Islet of Langerhans (tissue), 1 donor: Measurements from ENCODE around the gene IP6K3.

Experiments used
- FAIRE-seq: peaks from one replicate; lab custom pipeline; 2011; peaks lifted over from hg19 to GRCh38; lab: Jason Lieb, UNC

IP6K3 gene

DNA sequence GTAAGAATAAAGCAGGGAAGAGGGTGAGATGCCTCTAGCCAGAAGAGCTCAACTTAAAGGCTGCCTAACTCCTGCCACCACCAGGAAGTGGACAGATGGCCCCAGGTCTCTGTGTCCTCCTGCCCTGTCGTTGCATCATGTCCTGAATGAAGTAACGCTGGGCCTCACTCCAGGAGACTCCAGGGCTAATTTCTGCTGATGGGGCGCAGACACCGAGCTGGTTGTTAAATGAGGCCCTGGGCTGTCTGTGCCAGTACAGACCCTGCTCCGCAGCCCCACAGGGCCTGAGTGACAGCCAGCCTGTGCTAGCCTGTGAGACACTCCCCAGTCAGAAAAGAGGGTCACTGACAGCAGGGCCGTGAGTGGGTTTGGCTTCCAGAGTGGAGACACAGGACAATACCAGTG is 6.5 kb downstream of the IP6K3 start:
- FAIRE-seq: no peak

DNA sequence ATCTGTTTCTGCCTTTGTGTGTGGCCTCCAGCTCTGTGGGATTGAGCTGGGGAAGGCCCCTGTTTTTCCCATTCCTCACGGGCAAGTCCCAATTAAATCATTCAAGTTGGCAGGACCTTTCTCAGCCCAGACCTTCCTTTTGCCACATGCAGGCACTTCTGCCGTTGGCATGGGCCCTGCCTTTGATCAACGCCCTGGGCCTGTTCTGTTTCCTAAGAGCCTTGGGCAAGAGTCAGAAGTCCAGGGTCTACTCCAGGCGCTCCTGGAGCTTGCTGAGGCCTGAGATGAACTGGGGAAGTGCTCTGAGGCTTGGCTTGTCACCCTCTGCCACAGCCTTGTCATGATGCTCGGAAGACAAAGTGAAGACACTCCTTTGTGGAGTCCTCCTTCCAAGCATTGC is 7.1 kb downstream of the IP6K3 start:
- FAIRE-seq: no peak

DNA sequence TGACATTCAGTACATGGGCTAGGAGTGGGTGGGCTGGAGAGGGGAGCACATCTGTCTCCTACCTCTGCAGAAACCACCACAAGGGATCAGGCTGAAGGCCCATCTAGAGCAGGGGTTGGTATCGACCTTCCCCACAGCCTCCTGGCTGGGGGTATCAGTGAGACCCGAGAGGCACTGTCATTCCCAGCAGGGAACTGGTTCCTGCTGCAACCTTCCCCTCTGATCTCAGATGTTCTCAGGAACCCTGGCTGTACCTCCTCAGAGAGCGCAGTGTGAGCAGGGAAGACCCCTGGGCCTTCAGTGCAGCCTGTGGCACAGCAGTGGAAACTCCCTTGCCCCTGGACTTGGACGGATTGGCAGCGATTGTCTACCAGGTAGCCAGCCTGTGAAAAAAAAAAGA is 7.8 kb downstream of the IP6K3 start:
- FAIRE-seq: no peak

DNA sequence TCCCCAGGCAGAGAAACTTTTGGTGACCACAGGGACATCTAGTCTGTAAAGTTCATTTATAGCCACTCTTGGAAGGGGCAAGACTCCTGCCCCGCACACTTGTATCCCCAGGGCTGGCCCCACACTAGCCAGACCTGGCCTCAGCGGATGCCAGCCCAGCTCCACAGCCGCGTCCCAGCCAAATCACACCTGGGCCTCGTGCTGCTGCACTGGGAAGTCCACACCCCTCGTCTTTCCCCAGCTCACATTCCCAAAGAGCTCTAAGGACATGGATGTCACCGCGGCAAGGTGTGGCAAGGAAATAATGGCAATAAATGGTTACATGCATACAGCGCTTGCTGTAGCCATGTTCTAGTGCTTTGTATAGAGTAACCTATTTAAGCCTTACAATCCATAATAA is 8.6 kb downstream of the IP6K3 start:
- no peak for FAIRE-seq

DNA sequence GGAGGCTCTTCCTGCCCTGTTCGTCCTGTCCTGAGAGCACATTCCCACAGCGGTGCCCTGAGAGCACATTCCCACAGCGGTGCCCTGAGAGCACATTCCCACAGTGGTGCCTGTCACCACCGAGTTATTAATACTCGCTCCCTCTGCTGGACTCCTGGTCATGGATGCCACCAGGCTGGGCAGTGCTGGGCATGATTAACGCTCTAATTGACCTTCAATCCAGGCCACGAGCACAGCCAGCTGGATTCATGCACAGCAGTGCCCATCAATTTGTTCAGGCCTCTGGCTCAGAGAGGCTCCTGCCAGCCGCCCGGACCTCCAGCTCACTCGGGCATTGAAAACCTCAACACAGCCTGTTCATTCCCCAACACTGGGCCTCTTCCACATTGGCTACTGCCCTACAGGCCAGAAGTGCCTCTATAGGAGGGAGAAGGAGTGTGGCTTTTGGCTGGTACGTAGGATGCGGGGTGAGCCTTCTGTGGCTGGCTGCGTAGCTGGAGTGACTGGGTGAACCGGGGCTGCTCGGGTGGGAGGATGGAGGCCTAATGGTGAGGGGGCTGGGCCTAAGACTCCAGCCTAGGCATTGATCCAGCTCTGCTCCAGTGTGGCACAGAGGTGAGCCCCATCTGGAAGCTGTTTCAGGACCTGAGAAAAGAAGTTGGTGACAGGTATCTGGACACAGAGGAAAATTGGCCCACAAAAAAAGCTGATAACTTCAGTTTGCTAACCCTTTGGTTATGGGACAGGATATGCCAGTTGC is 9.3 kb downstream of the IP6K3 start:
- no peak for FAIRE-seq

DNA sequence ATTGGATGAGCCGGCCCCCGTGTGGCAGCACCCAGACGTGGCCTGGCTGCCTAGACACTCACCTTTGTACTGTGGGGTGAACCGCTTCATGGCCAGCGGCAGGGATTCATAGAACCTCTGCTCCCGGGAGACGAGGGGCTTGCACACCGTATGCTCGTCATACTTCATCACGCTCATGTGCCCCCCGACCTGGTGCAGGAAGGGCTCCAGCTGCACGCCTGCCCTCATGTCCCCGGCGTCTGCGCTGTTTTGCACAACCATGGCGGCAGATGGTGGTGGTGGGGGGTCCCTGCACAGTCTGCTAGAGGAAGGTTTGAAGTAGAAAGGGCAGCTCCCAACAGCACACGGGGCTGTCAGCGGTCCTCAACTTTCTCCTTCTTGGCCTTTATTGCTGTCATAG is 11.5 kb downstream of the IP6K3 start:
- FAIRE-seq: no peak

DNA sequence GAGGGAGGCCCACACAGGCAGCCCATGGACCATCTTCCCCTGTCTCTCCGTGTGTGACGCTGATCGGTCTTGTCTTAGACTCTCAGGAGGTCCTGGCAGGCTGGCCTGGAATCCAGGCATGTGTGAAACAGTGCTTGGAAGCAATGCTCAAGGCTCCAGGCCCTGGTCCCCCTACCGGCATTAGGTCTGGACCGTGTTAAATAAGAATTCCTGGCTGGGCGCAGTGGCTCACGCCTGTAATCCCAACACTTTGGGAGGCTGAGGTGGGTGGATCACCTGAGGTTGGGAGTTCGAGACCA is 13.0 kb downstream of the IP6K3 start:
- FAIRE-seq: no peak

DNA sequence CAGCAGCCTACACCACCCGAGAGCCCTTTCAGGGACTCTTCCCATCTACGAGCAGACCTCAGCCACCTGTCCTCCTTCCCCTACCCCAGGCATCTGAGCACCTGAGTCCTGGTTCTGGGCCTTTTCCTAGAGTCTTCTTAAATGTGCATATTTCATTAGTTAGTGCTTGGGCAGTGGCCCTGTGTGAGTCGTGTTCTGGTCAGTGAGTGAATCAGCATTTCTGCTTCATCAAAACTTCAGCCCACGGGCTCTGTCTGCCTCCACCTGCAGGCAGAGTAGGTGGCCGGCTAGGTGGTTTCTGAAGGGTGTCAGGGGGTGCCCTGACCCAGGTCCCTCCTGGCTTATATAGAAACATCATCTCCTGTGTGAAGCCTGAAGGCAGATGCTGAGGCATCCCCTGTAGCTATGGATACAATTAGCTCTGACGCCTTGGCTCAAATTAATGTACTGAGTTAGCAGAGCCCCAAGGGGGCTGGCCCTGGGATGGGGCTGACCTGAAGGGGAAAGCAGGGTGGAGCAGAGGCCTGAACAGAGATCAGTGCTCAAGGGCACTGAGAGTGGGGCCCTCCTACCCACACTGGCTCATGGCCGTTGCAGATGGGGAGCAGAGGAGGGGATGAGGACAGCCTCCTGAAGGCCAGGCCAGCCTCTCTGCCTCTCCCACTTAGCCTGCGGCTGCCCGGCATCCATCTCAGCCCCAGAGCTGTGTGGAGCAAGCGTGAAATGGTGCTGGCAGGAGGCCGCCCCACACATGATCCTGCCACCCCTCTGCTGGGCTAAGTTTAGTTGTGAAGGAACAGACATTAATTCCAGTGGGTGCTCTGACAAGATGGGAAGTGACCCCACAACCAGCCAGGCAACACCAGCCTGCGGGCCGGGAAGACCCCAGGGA is 13.6 kb downstream of the IP6K3 start:
- no peak for FAIRE-seq

DNA sequence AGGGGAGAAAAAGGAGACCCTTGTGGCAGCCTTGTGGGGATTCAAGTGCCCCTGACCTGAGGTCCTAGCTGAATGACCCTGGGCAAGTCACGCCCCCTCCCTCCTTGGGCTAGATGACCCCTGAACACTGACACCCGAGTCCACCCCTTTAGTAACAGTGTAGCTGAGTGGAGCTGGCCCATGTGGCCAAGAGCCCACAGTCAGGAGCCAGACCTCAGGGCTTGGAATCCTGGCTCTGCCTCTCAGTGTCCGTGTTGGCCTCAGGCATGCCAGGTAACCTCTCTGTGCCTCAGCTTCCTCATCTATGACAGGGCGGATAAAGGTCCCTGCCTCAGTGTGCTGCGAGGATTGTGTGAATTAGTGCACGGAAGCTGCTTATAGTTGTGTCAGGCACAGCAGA is 14.3 kb downstream of the IP6K3 start:
- FAIRE-seq: no peak

DNA sequence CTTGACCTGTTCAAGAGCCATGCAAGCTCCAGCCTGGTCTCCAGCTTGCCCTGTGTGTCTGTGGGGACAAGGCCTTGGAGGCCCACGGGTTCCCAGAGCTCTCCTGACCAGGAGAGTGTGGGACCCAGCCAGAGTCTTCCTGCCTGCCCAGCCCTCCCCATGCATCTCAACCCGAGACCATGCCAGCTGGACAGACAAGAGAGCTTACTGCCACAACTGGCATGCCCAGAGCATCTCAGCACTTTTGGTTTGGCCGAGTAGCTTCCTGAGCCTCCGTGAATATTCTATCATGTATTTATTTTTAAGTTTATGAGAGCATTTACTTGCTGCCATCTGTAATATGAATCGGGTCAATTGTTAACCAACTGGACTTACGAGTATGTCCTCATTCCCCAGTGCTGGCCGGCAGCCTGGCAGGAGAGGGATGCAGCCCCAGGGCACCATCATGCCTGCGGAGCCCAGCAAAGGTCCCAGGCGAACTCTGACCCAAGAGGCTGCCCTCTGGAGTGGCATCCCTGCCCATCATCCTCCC is 14.9 kb downstream of the IP6K3 start:
- FAIRE-seq: no peak

DNA sequence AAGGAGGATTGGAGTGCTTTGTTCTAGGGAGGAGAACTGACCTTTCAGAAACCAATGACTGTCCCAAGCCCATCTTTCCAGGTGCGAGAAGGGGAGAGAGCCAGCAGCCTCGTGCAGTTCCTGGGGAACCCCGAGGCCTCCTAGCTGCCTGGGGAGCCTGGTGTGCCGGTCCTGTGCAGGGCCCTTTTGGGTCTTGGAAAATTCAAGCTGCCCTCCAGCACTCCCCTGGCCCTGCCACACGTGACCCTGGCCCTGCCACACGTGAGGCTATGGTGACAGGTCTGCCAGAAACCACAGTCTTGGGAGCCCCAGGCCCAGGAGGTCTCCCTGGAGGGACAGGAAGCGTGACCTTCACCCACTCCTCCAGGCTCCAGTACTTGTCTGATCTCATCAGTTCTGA is 15.7 kb downstream of the IP6K3 start:
- no peak for FAIRE-seq

DNA sequence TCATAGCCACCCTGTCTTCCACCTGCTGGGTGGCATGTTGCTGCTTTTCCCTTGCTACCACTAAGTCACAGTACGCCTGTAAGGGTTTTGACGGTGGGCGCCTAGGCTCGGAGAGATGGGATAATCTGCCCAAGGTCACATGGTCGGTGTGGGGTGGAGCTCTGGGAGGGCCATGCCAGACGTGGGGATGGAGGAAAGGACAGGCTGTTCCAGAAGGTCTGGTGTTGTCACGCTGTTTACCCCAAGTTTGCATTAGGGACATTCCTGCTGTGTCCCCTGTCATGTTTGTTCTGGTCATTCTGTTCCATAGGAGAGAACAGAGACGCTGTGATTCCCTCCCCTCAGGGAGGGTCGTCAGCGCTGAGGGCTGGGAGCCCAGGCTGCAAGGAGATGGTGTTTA is 16.1 kb downstream of the IP6K3 start:
- FAIRE-seq: no peak

DNA sequence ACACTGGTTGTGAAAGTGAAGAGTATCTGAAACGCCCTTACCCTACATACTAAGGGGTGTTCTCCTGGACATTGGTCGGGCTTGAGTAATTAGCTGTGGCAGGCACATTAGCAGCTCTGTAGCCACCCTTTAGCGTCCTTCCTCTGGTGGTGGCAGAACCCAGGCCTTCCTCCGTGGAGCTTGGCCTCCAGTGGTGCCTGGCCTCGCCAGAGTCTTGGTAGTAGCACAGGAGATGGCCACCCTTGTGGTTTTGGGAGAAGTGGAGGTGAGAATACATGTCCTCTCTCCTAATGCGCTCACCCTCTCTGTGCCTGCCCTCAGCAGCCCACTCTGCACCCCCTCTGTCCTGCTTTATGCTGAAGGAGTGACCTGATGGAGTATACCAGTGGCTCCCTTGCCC is 17.6 kb downstream of the IP6K3 start:
- no peak for FAIRE-seq

DNA sequence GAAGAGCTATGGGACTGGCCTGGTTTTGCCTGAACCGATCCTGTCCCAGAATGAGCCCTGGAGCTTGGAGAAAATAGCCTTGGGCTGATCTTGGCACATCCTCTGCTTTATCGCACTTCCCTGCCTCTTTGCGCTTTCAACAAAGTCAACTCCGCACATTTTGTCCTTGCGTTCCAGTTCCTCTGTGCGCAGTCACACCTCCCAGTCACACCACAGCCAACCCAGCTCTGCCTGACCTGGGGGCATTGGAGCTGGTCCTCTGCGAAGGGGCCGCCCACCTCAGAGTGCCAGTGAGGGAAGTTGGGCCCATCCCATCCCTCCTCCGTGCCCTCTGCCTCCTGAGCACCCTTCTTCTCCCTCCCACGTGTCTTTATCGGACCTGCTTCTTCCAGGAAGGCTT is 18.3 kb downstream of the IP6K3 start:
- FAIRE-seq: no peak

DNA sequence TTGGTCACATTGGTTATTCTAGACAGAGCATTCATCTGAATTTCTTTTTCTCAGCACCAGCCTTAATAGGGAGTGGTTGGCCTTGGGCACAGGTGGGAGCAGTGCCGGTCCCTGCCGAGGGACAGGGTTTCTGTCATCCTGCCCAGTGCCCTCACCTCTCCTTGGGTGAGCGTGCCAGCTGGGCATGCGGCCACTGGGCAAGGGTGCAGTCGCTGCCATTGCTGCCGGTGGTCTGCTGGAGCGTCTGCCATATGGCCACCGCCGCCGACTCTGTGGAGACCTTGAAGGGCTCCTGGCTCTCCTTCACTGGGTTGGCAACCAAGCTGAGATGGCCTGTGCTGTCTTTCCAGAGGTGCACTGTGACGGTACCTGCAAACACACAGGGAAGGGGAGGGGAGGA is 18.8 kb downstream of the IP6K3 start:
- no peak for FAIRE-seq

DNA sequence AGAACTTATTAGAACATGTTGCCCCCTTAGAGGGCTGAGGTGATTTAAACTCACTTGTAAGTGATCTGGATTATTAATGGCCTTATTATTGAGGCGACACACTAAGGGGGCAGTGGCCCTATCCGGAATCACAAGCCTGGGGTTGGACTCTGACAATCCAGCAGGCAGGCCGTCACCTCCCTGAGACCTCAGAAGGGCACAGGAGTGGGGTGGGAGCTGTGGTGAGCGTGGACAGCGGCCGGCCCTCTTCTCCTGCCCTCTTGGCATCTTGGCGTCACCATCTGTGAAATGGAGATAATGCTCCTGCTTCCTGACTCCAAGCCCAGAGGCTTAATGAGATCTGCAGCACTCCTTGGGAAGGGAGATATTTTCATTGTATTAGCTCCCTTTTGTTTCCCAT is 19.6 kb downstream of the IP6K3 start:
- no peak for FAIRE-seq

DNA sequence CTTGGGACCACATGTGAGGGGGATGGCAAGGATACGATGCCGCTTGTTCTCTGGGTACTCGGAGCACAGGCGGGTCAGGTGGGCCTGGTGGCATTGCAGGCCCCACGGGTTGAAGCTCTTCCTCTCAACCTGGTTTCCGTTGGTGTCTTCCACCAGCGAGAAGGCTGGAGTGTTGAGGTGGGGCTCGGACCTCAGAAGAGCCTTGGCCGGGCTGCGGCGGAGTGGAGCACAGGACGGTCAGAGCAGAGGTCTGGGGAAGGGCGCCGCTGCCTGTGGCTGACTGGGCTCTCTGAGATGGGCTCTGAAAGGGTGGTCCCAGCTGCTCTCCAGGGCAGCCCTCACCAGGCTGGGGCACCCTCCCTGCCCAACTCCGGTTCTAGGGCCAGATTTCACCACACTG is 20.0 kb downstream of the IP6K3 start:
- FAIRE-seq: no peak

DNA sequence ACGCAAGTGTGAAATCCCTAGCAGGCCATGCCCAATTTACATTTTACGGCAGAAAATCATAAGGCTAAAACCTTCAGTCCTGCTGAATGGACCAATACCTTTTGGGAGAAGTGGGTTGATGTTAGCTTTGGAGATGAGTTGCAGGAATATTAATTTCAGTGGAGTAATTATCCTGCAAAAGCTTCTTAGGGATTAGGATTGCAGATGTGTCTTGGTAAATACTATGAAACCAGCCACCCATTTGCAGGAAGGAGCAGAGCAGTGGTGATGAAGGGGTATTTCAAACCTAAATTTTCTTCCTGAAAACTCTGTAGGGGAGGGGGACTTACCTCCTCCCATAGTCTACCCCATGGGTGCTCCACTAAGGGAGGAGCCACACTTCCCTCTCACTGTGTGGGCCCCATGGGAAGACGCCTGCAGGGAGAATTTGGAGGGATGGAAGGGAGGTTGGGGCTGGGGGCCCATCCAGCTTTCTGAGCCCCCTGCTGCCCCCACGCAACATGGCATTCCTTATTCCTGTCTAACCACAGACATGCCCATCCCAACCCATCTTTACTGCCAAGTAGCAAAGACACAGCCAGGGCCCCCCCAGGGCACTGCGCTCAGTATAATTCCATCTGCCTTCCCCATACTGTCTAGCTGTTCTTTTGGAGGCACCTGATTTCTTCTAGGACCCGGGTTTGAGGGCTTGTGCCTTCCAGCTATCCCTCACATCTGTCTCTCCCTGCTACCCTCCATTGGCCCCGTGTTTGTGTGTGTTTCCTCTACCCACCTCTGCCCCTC is 20.6 kb downstream of the IP6K3 start:
- no peak for FAIRE-seq

DNA sequence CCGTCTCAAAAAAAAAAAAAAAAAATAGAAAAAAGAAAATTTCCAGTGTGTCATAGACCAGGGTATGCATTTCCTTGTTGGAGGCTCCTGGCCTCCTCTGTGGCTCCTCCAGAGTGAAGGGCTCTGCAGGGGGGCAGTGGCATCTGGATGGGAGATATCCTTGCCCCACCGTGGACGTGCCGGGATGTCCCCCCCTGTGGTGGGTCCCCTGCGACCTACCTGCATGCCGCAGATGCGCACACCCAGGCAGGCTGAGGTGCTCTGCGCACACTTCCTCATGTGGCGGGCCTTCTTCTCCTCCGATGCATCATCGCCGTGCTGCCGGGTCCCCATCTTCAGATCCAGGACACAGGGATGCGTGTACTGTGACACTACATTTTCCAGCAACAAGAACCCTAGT is 21.5 kb downstream of the IP6K3 start:
- FAIRE-seq: no peak

DNA sequence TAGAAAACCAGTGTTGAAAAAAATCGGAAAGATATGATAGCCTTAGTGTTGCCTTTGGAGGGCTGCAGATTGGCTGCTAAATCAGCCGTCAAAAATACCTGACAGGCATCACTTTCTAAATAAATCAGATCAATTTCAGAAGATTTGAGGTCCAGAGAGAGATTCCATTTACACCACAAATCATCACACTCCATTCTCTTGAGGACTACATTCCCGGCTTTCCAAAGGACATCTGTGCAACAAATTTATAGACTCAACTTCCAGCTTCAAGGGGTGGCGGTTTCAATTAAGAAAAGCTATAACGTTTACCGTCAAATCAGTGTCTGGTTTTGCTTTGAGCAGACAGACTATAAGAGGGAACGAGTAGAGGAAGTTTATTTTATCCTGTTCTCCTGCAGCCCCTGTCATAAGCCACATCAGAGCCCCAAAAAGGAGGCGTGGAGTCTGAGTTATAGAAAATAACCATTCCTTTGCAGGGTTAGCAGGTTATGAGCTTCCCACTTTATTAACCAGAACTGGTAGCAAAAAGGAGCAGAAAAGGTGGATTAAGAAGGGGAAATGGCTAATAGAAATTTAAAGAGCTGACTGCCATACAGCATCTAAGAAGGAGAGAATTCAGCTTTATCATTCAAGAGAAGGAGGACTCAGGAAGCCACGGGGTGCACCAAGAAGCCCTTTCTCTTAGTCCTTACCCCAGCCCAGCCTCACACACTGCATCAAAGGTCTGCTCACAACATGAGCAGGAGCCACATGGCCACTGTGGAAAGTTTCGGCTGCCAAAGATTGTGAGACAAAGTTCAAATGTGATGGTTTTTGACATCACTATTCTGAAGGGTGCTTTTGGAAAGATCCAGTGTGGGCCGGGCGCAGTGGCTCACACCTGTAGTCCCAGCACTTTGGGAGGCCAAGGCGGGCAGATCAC is 22.3 kb downstream of the IP6K3 start:
- no peak for FAIRE-seq

DNA sequence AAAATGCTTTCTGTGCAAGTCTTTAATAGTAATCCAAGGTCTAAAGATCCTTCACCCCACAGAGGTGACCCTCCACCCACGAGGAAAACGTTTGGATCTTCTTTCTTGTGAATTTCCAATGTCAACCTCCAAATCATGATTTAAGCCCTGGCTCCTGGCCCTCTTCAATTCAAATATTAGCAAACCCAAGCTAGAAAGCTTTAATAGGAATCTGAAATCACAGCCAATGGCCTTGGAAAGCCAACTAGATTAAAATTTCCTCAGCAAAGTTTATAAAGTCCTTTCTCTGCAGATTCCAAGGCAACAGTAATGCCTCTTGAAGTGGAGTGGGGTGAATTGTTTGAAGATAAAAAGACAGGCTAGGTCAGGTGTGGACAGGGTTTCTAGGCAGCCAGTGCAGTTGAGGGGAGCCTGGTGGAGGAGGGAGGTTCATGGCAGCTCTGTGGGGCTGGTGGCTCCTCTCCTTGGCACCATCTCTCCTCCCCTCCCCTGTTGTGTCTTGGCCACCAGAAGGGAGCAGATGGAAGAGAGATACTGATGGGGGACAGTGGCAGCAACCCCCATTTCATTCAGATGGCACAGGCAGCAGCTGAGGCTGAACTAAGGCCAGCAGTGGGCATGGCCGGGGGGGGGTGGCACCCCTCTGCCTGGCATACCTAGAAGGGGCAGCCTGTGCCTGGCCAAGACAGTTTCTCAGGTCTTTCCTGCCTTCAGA is 23.2 kb downstream of the IP6K3 start:
- no peak for FAIRE-seq
